Muscle layer of duodenum (tissue), 2 donors: Measurements from ENCODE around the gene TXNRD2.
"Not testable (repeated sequence)": the region's sequence is repeated elsewhere in the genome, so short reads cannot be mapped to it uniquely, and the experiment has no call there.

ENCODE experiments used
- H3K27ac ChIP-seq: one replicate; pipeline ENCODE4 v1.7.0; 2013; ENCODE audit warnings: mild to moderate bottlenecking, low read length
- H3K27me3 ChIP-seq: one replicate; pipeline ENCODE4 v1.7.0; 2013; ENCODE audit warnings: low read depth, mild to moderate bottlenecking, control low read depth, low read length
- H3K36me3 ChIP-seq, 2 donors: one replicate each; pipeline ENCODE4 v1.7.0; 2013; ENCODE audit warnings: low read length in 2 of 2, control low read depth in 1 of 2, mild to moderate bottlenecking in 1 of 2; ENCODE audit not compliant: insufficient read depth in 2 of 2, control insufficient read depth in 1 of 2
- H3K4me1 ChIP-seq, 2 donors: one replicate each; pipeline ENCODE4 v1.7.0; 2013; ENCODE audit warnings: low read length in 2 of 2, mild to moderate bottlenecking in 2 of 2, control low read depth in 1 of 2, moderate library complexity in 1 of 2; ENCODE audit not compliant: insufficient read depth in 2 of 2, control insufficient read depth in 1 of 2
- H3K4me3 ChIP-seq, 2 donors: one replicate each; pipeline ENCODE4 v1.7.0; 2013; ENCODE audit warnings: low read length in 2 of 2, low read depth in 1 of 2, mild to moderate bottlenecking in 1 of 2
- H3K9me3 ChIP-seq, 2 donors: one replicate each; pipeline ENCODE4 v1.7.0; 2013; ENCODE audit warnings: low read length in 2 of 2, control low read depth in 1 of 2, mild to moderate bottlenecking in 1 of 2; ENCODE audit not compliant: control insufficient read depth in 1 of 2
- donor health status: healthy.

The TXNRD2 gene

GRCh38 chr22:19884161-19884953, 57.3 kb downstream of the TXNRD2 start:
- no peaks in the 10 kb centered on the region for H3K9me3 ChIP-seq
- peaks cover 3 to 17% of the 10 kb centered on the region in 2 donors for H3K4me1 ChIP-seq

GRCh38 chr22:19883446-19883845, 58.2 kb downstream of the TXNRD2 start:
- not testable (repeated sequence) for H3K4me3 ChIP-seq, H3K27ac ChIP-seq, H3K27me3 ChIP-seq, H3K9me3 ChIP-seq, H3K36me3 ChIP-seq
- peaks cover 3 to 17% of the 10 kb centered on the region in 2 donors for H3K4me1 ChIP-seq

More at GRCh38 chr22:19884161-19884953, 57.3 kb downstream of the TXNRD2 start:
- Histone ChIP-seq H3K27ac (no peak overlapping the region), H3K4me3 (no peak overlapping the region), H3K36me3 (peaks cover 0 to 3% of the 10 kb centered on the region in 2 donors), H3K27me3 (no peaks in the 10 kb centered on the region)

GRCh38 chr22:19882446-19883381, 58.9 kb downstream of the TXNRD2 start:
- peaks cover 3 to 9% of the 10 kb centered on the region in 2 donors for H3K36me3 ChIP-seq
- H3K27me3 ChIP-seq, result no peaks in the 10 kb centered on the region
- no peak overlapping the region for H3K27ac ChIP-seq
- H3K9me3 ChIP-seq, result no peaks in the 10 kb centered on the region
- H3K4me1 ChIP-seq, result peaks cover 3 to 17% of the 10 kb centered on the region in 2 donors
- no peak overlapping the region for H3K4me3 ChIP-seq

GRCh38 chr22:19880786-19881569, 60.6 kb downstream of the TXNRD2 start:
- Histone ChIP-seq H3K9me3 (no peaks in the 10 kb centered on the region), H3K36me3 (peaks cover 3 to 6% of the 10 kb centered on the region in 2 donors), H3K4me3 (peak overlapping the region; percentile 38 to 46), H3K4me1 (peaks cover 3 to 17% of the 10 kb centered on the region in 2 donors), H3K27me3 (no peaks in the 10 kb centered on the region), H3K27ac (no peak overlapping the region)

- no peaks in the 10 kb centered on the region for H3K9me3 ChIP-seq
- no peak overlapping the region for H3K27ac ChIP-seq
- peaks cover 3 to 17% of the 10 kb centered on the region in 2 donors for H3K4me1 ChIP-seq
- no peaks in the 10 kb centered on the region for H3K27me3 ChIP-seq
- peak overlapping the region in 1 of 2 donors; percentile 46 for H3K4me3 ChIP-seq
- peaks cover 3 to 11% of the 10 kb centered on the region in 2 donors for H3K36me3 ChIP-seq
These were observed 61.4 kb downstream of the TXNRD2 start for GRCh38 chr22:19879992-19880785.

GRCh38 chr22:19879643-19879991, 62.0 kb downstream of the TXNRD2 start:
- no peaks in the 10 kb centered on the region for H3K27me3 ChIP-seq
- peaks cover 3 to 11% of the 10 kb centered on the region in 2 donors for H3K36me3 ChIP-seq
- no peaks in the 10 kb centered on the region for H3K9me3 ChIP-seq
- H3K27ac ChIP-seq, result no peak overlapping the region
- no peak overlapping the region for H3K4me3 ChIP-seq
- peaks cover 3 to 17% of the 10 kb centered on the region in 2 donors for H3K4me1 ChIP-seq

GRCh38 chr22:19879246-19879570, 62.4 kb downstream of the TXNRD2 start:
- no peaks in the 10 kb centered on the region for H3K27me3 ChIP-seq
- no peaks in the 10 kb centered on the region for H3K9me3 ChIP-seq
- H3K4me1 ChIP-seq, result peaks cover 3 to 17% of the 10 kb centered on the region in 2 donors
- no peak overlapping the region for H3K4me3 ChIP-seq
- H3K27ac ChIP-seq, result no peak overlapping the region
- H3K36me3 ChIP-seq, result peaks cover 3 to 11% of the 10 kb centered on the region in 2 donors

GRCh38 chr22:19878461-19879245, 63.0 kb downstream of the TXNRD2 start:
- Histone ChIP-seq H3K4me3 (no peak overlapping the region), H3K27me3 (no peaks in the 10 kb centered on the region), H3K27ac (no peak overlapping the region), H3K4me1 (peaks cover 3 to 17% of the 10 kb centered on the region in 2 donors), H3K9me3 (no peaks in the 10 kb centered on the region), H3K36me3 (peaks cover 3 to 11% of the 10 kb centered on the region in 2 donors)

GRCh38 chr22:19877626-19878339, 63.8 kb downstream of the TXNRD2 start:
- Histone ChIP-seq H3K36me3 (peaks cover 3 to 11% of the 10 kb centered on the region in 2 donors), H3K4me3 (no peak overlapping the region), H3K4me1 (peaks cover 3 to 17% of the 10 kb centered on the region in 2 donors), H3K9me3 (no peaks in the 10 kb centered on the region), H3K27me3 (no peaks in the 10 kb centered on the region), H3K27ac (no peak overlapping the region)
